ENCODE data around the gene NNAT. TPM values are rescaled to one million over a fixed set of nuclear protein-coding genes. Genes with fewer than 3 reads are reported as not detected.
A peak's percentile ranks its signal among the peaks of the same experiment; 100 is the strongest.

Gene NNAT
- total RNA-seq, 2 donors from 2014 or later: 0.78 to 2.6 TPM

DNA sequence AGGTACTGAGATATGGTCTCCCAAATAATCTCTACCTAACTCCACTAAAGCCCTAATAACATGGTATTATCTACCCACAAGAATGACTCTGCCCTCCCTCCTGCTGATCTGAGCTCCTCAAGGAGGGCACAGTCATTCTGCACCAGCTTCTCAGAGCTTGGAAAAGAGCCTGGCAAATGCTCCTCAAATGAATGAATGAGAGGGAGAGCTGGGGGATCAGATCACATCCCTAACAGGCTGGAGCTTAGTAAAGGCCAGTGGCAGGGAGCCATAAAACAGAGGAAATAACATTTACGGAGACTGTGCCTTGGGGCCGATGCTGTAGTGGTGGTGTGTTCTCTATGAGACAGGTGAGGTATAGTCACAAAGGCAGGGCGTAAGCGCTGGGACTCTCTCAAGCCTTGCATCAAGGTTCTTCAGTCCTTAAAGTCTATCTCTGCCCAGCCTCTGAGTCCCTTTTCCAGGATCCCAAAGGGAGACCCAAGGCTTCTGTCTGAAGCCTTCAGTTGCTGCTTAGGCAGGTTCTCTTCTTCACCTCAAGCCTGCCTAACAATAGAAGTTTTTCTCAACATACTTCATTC lies 7.2 kb upstream of the NNAT start:
- H3K4me3 ChIP-seq: no peak overlapping the region
- H3K9me3 ChIP-seq: no peaks in the 10 kb centered on the region
- no peak for TF ChIP-seq CTCF (IDR thresholded peaks at IDR 0.05)
- no peak for DNase-seq (ENCODE audit: low spot score)
- H3K27me3 ChIP-seq: no peaks in the 10 kb centered on the region
- H3K27ac ChIP-seq: no peak overlapping the region
- H3K36me3 ChIP-seq: peaks cover 47% of the 10 kb centered on the region
- peaks cover 0 to 23% of the 10 kb centered on the region in 2 donors for H3K4me1 ChIP-seq

- no peak for TF ChIP-seq CTCF (IDR thresholded peaks at IDR 0.05)
- Histone ChIP-seq H3K36me3 (peaks cover 44% of the 10 kb centered on the region), H3K4me3 (no peak overlapping the region), H3K27me3 (no peaks in the 10 kb centered on the region), H3K27ac (no peak overlapping the region), H3K9me3 (no peaks in the 10 kb centered on the region), H3K4me1 (peaks cover 0 to 44% of the 10 kb centered on the region in 2 donors)
- DNase-seq (ENCODE audit: low spot score): no peak
These were observed 5.2 kb upstream of the NNAT start for GRCh38 chr20:37515876-37516275.

DNA sequence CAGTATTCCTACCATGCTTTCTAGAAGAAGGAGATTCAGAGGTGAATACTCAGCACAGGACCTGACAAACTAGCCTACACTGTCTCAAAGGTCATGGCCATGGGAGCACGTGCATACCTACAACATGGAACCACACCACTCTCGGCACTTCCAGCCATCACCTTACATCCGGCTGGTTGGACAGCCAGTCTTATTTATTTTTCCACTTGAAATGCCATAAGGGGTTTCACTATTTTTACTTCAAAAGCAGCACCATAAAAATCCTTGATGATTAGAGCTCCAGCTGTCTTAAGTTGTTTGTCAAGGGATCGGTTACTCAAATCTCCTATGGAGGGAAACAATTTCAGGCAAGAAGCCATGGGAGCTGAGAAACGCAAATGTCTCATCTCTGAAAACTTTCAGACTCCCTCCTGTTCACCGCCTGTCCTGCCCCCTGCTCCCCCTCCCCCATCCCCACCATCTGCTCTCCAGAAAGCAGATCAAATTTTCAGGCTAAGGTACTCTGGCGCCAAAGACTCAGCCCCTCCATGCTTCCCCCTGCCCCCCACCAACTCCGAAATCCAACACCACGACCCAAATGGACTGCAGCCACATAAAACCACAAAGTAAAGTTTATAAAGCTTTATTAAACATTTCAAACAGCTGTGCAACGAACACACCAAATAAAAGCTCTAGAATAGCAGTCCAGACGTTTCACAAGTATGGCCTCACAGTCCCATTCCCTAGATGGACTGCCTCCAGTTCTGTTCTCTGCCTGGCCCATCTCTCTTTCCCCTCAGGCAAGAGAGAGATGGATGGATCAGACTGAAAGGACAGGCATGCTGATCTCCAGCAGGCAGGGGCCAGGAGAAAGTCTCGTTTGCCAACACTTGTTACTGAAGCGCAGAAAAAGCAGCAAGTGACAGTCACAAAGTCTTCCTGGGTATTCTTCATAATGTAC lies 4.0 kb upstream of the NNAT start:
- Histone ChIP-seq H3K4me1 (peaks cover 0 to 56% of the 10 kb centered on the region in 2 donors), H3K9me3 (no peaks in the 10 kb centered on the region), H3K36me3 (peaks cover 33% of the 10 kb centered on the region), H3K4me3 (no peak overlapping the region), H3K27me3 (no peaks in the 10 kb centered on the region), H3K27ac (no peak overlapping the region)
- DNase-seq (ENCODE audit: low spot score): no peak
- TF ChIP-seq CTCF (IDR thresholded peaks at IDR 0.05): no peak

DNA sequence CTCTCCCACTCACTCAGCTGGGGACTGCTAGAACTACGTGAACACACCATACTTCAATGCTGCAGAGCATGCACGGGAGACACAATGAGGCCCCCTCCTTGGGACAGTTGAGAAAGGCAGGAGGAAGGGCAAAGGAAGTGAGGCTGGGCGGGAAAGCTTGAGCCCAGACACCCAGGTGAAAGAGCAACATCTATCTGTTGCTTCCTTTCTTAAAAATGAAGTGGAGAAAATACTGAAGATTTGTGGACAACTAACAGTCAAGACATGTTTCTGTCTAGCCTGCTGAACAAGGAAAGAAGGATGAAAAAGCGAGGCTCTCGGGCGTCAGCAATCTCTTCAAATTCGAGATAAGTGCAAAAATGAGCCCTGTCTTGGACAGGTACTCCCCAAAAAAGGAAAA lies 3.0 kb upstream of the NNAT start:
- Histone ChIP-seq H3K4me3 (no peak overlapping the region), H3K27me3 (no peaks in the 10 kb centered on the region), H3K4me1 (peaks cover 0 to 64% of the 10 kb centered on the region in 2 donors), H3K36me3 (peaks cover 33% of the 10 kb centered on the region), H3K9me3 (no peaks in the 10 kb centered on the region), H3K27ac (no peak overlapping the region)
- no peak for DNase-seq (ENCODE audit: low spot score)
- no peak for TF ChIP-seq CTCF (IDR thresholded peaks at IDR 0.05)

DNA sequence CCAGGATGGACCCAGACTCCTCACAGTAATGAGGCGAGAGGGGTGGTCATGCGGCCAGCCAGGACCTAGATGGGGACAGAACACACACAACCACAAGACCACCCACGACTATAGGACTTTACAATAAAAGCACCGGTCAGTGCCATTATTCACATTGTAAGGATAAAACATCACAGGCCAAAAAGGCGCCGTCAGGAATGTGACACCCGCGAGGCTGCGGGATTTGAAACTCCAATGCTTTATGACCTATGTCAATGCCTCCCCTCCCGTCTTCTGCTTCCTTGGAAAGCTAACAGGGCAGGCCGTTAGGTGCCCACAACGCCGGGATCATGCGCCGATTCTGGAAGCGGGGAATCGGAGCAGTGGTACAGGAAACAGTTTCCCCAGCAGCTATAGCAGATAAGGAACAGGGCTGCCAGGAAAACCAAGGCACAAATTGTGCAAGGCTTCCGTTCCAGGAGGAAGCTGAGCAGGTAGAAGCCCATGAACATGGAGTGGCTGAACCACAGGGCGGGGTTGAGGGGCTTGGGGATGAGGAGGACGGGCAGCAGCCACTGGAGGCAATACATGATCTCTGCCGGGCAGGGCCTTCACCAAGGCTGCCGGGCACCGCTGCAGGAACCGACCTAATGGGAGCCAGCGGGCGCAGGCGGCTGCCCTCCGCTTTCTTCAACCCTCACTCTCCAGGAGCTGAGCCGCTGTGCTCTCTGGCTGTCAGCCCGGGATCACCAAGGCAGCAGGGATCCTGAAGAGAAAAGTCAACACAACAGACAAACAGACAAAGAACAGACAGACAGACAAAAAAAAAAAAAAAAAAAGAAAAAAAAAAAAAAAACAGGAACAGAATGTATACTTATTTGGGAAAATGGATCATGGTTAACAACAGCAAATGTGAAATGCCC lies 2.2 kb upstream of the NNAT start:
- H3K4me1 ChIP-seq: peaks cover 0 to 72% of the 10 kb centered on the region in 2 donors
- TF ChIP-seq CTCF (IDR thresholded peaks at IDR 0.05): no peak
- no peaks in the 10 kb centered on the region for H3K27me3 ChIP-seq
- H3K36me3 ChIP-seq: peaks cover 30% of the 10 kb centered on the region
- no peak for DNase-seq (ENCODE audit: low spot score)
- no peak overlapping the region for H3K4me3 ChIP-seq
- H3K9me3 ChIP-seq: no peaks in the 10 kb centered on the region
- H3K27ac ChIP-seq: peak overlapping the region; percentile 56 to 60

All from right atrium auricular region (tissue), 2 donors.